ENCODE measurements around the gene PTPN22. TPM values are rescaled to one million over a fixed set of nuclear protein-coding genes. Genes with fewer than 3 reads are reported as not detected.

PTPN22 gene
- total RNA-seq, 2 donors from 2014 or later, result 2.9 to 4.6 TPM

DNA sequence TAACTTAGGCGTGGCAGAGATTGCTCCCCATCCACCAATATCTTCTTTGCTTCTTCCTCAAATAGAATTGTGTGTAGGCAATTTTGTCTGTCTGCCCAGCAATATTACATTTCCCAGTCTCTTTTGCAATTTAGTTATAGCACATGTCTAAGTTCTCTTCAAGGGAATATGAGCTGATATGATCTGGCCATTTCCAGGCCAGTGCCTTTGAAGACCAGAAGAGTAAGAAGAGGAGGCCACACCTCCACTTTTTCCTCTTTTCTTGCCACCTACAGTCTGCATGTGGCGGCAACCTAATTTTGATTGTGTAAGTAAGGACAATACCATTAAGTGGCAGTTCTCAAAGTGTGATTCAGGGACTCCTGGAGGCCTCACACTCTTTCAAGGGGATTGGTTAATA, 52.9 kb downstream of the PTPN22 start:
- no peak overlapping the region for H3K4me3 ChIP-seq
- WGBS, 2 donors, result 89 to 93% methylated on average over 2 of the region's 2 CpGs

DNA sequence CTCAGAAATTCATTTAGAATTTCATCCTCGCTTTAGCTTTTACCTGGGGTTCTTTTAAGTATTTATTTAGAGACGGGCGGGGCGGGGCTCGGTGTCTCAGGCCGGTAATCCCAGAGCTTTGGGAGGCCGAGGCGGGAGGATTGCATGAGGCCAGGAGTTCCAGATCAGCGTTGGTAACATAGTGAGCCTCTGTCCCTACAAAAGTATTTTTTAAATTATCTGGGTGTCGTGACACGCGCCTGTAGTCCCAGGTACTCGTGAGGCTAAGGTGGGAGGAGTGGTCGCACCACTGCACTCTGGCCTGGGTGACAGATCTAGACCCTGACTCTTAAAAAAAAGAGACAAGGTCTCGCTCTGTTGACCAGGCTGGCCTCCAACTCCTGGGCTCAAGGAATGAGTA, 58.3 kb downstream of the PTPN22 start:
- no peak for DNase-seq
- intact Hi-C loops (cut with DNase I), result no loop called here
- Histone ChIP-seq H3K9me3 (no peaks in the 10 kb centered on the region), H3K36me3 (replicated peaks in 1 of 2; ENCODE audit: insufficient read depth in 1 of 2, low read depth in 2 of 2) (no peaks in the 10 kb centered on the region), H3K27me3 (no peaks in the 10 kb centered on the region), H3K27ac (no peak overlapping the region), H3K4me1 (peaks cover 32% of the 10 kb centered on the region), H3K4me3 (no peak overlapping the region)
- WGBS, 2 donors, result 85 to 92% methylated on average over 15 of the region's 15 CpGs
- TF ChIP-seq, protein P1, sequence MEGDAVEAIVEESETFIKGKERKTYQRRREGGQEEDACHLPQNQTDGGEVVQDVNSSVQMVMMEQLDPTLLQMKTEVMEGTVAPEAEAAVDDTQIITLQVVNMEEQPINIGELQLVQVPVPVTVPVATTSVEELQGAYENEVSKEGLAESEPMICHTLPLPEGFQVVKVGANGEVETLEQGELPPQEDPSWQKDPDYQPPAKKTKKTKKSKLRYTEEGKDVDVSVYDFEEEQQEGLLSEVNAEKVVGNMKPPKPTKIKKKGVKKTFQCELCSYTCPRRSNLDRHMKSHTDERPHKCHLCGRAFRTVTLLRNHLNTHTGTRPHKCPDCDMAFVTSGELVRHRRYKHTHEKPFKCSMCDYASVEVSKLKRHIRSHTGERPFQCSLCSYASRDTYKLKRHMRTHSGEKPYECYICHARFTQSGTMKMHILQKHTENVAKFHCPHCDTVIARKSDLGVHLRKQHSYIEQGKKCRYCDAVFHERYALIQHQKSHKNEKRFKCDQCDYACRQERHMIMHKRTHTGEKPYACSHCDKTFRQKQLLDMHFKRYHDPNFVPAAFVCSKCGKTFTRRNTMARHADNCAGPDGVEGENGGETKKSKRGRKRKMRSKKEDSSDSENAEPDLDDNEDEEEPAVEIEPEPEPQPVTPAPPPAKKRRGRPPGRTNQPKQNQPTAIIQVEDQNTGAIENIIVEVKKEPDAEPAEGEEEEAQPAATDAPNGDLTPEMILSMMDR (IDR thresholded peaks at IDR 0.05), result no peak
- TF ChIP-seq POLR2A (IDR thresholded peaks at IDR 0.05), result no peak
- no peak for ATAC-seq

More for the DNA sequence above, 52.9 kb downstream of the PTPN22 start:
- intact Hi-C loops (cut with DNase I), result no loop called here
- Histone ChIP-seq H3K27me3 (no peaks in the 10 kb centered on the region), H3K4me1 (no peaks in the 10 kb centered on the region), H3K27ac (no peak overlapping the region), H3K36me3 (replicated peaks in 1 of 2; ENCODE audit: insufficient read depth in 1 of 2, low read depth in 2 of 2) (no peaks in the 10 kb centered on the region), H3K9me3 (no peaks in the 10 kb centered on the region)
- ATAC-seq (no peak), DNase-seq (no peak)
- TF ChIP-seq, protein P1 (IDR thresholded peaks at IDR 0.05), result no peak
- no peak for TF ChIP-seq POLR2A (IDR thresholded peaks at IDR 0.05)

DNA sequence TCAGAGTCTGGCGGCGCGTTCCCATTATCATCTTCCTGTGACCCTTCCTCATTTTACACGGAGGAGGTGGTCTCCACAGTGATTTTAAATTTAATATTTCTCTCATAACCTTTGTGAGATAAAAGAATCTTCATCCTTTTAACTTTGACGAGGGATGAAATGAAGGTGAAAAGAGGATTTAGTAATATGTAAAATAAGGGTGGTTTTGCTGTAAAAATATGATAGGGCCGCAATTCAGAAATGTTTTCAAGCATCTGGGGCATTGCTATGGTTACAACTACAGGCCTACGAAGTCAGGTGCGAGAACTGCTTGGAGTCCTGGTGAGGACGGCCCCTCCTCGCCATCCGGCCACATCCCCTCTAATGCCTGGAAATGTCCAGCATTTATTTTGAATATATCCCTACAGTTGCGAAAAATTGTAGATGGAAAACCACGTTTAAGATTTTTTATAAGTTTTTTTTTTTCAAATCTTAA, 58.8 kb downstream of the PTPN22 start:
- peak overlapping the region; percentile 33 to 99 (median 98) for H3K27ac ChIP-seq
- DNase-seq, result peak in 1 of 4 donors; percentile 18

DNA sequence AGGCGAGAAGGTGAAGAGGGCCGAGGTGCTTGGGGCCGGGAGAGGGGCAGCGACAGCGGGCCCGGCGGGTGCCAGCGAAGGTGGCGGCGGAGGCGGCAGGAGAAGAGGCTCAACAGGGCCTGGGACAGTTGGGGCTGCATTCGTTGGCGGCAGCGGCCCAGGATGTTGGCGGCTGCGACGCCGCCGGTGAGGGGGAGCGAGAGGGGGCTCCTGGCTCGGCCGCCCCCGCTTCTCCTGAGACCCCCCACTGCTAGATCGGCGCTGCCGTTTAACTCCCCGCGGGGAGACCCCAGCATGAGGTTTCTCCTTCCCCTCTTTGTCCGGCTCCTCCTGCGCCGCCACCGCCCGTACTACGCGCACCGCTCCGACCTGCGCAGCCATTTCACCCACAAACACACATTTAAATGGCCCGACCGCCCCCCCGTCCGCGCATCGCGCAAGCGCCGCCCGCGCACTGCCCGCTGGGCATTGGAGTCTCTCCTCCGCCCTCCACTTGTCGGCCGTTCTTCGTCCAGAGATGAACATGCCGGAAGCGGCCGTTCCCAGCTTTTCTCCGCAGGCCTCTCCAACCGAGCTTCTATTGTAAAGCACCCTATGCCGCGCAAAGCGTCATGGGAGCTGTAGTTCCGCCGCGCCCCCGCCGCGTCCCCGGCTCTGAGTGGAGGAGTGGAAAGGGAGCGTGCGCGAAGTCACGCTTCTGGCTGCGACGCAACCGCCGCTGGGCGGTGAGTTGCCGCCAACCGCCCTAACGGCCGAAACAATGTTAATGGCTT, 59.4 kb downstream of the PTPN22 start, which contains the start of gene RSBN1:
Gene RSBN1, minus strand, starts transcription at position 589 of the 773 bp plus-strand sequence. Its CDS starts 64 bp downstream, at position 525.
- Histone ChIP-seq H3K36me3 (replicated peaks in 1 of 2; ENCODE audit: insufficient read depth in 1 of 2, low read depth in 2 of 2) (no peaks in the 10 kb centered on the region), H3K4me3 (peak within 1 kb of the TSS; percentile 85 to 98), H3K4me1 (peaks cover 37% of the 10 kb centered on the region), H3K27ac (peak within 1 kb of the TSS; percentile 81 to 99 (median 98)), H3K27me3 (no peaks in the 10 kb centered on the region), H3K9me3 (no peaks in the 10 kb centered on the region)
- intact Hi-C loops (cut with DNase I), result no loop called here
- ATAC-seq, result peak; percentile 97
- TF ChIP-seq, protein P1 (IDR thresholded peaks at IDR 0.05), result peak in 4 of 7 experiments; percentile 33 to 46 (median 38)
- TF ChIP-seq POLR2A (IDR thresholded peaks at IDR 0.05), result peak; percentile 99
- DNase-seq, result peak; percentile 99
- WGBS, 2 donors, result 0% methylated on average over 20 to 79 of the region's 82 CpGs

More for the DNA sequence above, 58.8 kb downstream of the PTPN22 start:
- Histone ChIP-seq H3K36me3 (replicated peaks in 1 of 2; ENCODE audit: insufficient read depth in 1 of 2, low read depth in 2 of 2) (no peaks in the 10 kb centered on the region), H3K9me3 (no peaks in the 10 kb centered on the region), H3K4me1 (peaks cover 37% of the 10 kb centered on the region), H3K4me3 (no peak overlapping the region), H3K27me3 (no peaks in the 10 kb centered on the region)
- intact Hi-C loops (cut with DNase I), result no loop called here
- TF ChIP-seq POLR2A (IDR thresholded peaks at IDR 0.05), result no peak
- TF ChIP-seq, protein P1 (IDR thresholded peaks at IDR 0.05), result no peak
- 11 to 16% methylated on average over 13 of the region's 13 CpGs for WGBS, 2 donors
- no peak for ATAC-seq
